GM19239 (cell line): ENCODE results near the gene LONRF2.

Experiments
- DNase-seq: peaks from one replicate; pipeline ENCODE4 v3.0.0; 2011; ENCODE audit warnings: low spot score; ENCODE audit not compliant: insufficient read length
- FAIRE-seq: peaks from 2 replicates; lab custom pipeline; 2011; peaks lifted over from hg19 to GRCh38; lab: Jason Lieb, UNC

LONRF2 gene

GRCh38 chr2:100239486-100240210 is 82.7 kb downstream of the LONRF2 start:
- DNase-seq (no peak), FAIRE-seq (no peak)

- FAIRE-seq (no peak), DNase-seq (no peak)
These were observed 83.8 kb downstream of the LONRF2 start for GRCh38 chr2:100238471-100238870.

- FAIRE-seq (no peak), DNase-seq (no peak)
These were observed 84.5 kb downstream of the LONRF2 start for GRCh38 chr2:100237770-100238169.

GRCh38 chr2:100237163-100237562 is 85.1 kb downstream of the LONRF2 start:
- FAIRE-seq (no peak), DNase-seq (no peak)

GRCh38 chr2:100236166-100236565 is 86.1 kb downstream of the LONRF2 start:
- DNase-seq: no peak
- FAIRE-seq: no peak

- DNase-seq (no peak), FAIRE-seq (no peak)
These were observed 86.7 kb downstream of the LONRF2 start for GRCh38 chr2:100235581-100235980.

GRCh38 chr2:100235098-100235497 is 87.2 kb downstream of the LONRF2 start:
- DNase-seq: peak; percentile 28
- FAIRE-seq: peak; percentile 35

- FAIRE-seq: no peak
These were observed 88.2 kb downstream of the LONRF2 start for GRCh38 chr2:100234141-100234540.

GRCh38 chr2:100233061-100233460 is 89.2 kb downstream of the LONRF2 start:
- no peak for FAIRE-seq

More at GRCh38 chr2:100234141-100234540, 88.2 kb downstream of the LONRF2 start:
- no peak for DNase-seq

GRCh38 chr2:100230754-100231153 is 91.5 kb downstream of the LONRF2 start:
- no peak for FAIRE-seq
- no peak for DNase-seq

More at GRCh38 chr2:100233061-100233460, 89.2 kb downstream of the LONRF2 start:
- no peak for DNase-seq

GRCh38 chr2:100228967-100229366 is 93.3 kb downstream of the LONRF2 start:
- no peak for FAIRE-seq
- no peak for DNase-seq

- FAIRE-seq (no peak), DNase-seq (no peak)
These were observed 93.9 kb downstream of the LONRF2 start for GRCh38 chr2:100228415-100228814.

GRCh38 chr2:100224988-100225710 is 97.2 kb downstream of the LONRF2 start:
- FAIRE-seq (no peak), DNase-seq (no peak)

GRCh38 chr2:100223502-100223901 is 98.8 kb downstream of the LONRF2 start:
- no peak for FAIRE-seq

More at GRCh38 chr2:100223502-100223901, 98.8 kb downstream of the LONRF2 start:
- DNase-seq: no peak
